Left renal pelvis (tissue), 4 donors: ENCODE results near the gene C1GALT1C1L. TPM values are rescaled to one million over a fixed set of nuclear protein-coding genes. Genes with fewer than 3 reads are reported as not detected.
"Not testable (repeated sequence)": the region's sequence is repeated elsewhere in the genome, so short reads cannot be mapped to it uniquely, and the experiment has no call there.

Experiments used
- DNase-seq, 4 donors: peaks; one replicate each; pipeline ENCODE4 v3.0.0-alpha.2; 2013; ENCODE audit warnings: low read depth in 4 of 4, low spot score in 3 of 4
- polyA plus RNA-seq, 4 donors: library from polyadenylated mRNA; unstranded; fragments of 120-200 nt; gene quantifications; one replicate each; pipeline ENCODE4 v1.2.1, GENCODE V29; 2013; ENCODE audit not compliant: insufficient read length in 4 of 4

Gene C1GALT1C1L
- polyA plus RNA-seq, 4 donors: 2.0 to 4.9 (median 3.4) TPM

DNA sequence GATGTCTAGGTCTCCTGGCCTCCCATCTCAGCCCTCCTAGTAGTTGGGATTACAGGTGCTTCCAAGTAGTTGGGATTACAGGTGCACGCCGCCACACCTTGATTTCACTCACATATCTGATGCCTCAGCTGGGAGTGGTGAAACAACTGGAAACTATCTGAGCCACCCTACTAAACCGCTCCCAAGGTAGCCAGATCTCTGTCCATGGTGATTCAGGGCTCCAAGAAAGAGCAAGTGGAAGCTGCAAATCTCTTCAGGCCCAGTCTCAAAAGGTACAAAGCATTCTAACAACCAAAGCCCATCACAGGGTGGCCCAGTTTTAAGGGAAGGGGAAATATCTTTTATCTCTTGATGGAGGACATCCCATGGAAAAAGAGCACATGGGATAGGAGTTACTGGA is 19.0 kb downstream of the C1GALT1C1L start:
- DNase-seq: no peak

GRCh38 chr2:43653506-43653905 is 22.7 kb downstream of the C1GALT1C1L start:
- no peak for DNase-seq

DNA sequence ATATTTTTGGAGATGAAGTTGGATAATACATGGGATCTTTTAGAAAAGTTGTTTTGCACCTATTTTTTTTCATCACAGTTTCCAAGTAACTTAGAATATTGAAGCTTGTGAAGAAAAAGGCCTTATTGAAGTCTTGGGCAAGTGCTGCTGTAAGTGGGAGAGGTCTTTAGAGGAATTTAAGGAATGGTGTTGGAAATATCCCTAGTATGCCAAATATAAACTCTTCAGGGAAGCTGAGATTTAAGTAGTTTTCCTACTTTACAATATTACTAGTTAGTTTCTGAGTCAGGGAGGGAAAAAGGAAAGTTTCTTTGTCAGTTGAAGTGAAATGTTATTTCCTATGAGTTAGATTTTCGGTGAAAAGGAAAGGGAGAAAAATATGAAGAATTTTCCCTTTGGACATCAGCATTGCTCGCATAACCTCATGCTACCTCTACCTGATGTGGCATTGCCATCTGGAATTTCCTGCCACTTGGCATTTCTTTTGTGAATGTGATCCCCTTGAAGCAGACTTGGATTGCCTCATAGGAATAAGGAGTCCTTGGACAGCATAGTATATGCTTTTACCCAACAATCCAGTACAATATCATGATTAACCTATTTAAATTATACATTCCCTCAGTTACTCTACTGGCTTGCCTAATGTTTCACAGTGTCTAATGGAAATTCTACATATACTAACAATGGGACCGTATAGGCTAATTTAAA is 27.1 kb downstream of the C1GALT1C1L start:
- DNase-seq: no peak

DNA sequence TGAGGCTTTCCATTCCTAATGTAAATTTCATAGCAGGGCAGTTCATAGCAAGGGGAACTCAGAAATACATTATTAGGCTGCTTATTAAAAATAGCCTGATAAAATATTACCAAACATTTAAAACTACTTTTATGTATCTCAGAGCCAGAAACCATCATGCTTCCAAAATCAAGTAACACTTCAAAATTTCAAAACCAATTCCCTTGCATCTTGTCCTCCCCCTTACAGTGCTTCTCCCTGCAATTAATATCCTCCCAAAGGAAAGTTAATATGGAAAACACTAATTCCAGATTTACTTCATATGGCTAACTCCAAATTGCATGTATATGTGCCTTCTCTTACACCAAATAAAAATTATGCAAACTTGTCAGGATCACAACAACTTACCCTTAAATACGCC is 32.5 kb downstream of the C1GALT1C1L start:
- DNase-seq: no peak

DNA sequence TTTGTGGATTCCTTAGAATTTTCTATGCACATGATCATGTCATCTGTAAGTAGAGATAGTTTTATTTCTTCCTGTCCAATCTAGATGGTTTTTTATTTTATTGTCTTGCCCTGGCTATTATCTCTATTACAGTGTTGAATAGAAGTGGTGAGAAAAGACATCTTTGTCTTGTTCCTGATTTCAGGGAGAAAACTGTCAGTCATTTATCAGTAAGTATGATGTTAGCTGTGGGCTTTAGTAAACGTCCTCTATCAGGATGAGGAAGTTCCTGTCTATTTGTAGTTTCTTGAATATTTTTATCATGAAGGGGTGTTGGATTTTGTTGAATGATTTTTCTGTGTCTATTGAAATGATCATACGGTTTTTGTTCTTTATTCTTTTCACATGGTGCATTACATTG is 33.9 kb downstream of the C1GALT1C1L start:
- DNase-seq: no peak

DNA sequence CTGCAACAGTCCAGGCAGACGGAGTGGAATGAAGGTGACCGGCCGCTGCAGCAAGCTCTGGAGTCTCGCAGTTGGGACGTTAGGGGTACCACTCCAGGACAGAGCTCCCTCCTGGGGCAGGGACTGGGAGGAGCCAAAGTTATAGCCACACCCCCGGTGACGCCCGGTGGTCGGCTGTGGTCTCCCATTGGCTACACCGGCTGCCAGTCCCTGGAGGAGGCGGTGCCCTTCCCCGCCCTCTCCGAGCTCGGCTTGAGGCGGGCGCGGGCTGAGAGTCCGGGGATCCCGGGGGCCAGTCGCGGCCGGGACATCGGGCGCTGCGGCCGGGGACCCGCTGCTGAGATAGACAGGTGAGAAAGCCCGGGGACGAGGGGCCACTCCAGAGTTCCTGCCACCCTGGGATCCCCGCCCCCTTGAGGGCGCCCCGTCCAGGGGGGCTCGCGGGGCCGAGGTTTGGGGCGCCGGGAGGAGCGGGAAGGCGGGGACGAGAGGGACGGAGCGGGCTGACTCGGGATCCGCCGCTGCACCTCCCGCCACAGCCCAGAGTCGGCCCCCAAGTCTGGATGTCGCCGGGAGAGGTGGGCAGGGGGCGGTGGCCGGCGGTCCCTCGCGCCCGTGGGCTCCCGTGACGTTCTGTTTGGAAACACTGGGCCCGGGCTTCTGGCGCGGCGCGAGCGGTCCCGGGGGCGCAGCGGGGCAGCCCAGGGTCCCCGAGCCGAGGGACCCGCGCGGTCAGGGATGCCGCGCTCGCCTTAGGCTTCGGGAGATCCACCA is 39.0 kb downstream of the C1GALT1C1L start, which contains the start of gene PLEKHH2:
TSS of gene PLEKHH2 (plus strand) at position 231 of the 774 bp plus-strand sequence. CDS start 7,414 bp downstream, outside the sequence.
- DNase-seq: peak; percentile 78 to 86 (median 80)

GRCh38 chr2:43636621-43637020 is 39.6 kb downstream of the C1GALT1C1L start:
- peak in 1 of 4 donors; percentile 5 for DNase-seq

DNA sequence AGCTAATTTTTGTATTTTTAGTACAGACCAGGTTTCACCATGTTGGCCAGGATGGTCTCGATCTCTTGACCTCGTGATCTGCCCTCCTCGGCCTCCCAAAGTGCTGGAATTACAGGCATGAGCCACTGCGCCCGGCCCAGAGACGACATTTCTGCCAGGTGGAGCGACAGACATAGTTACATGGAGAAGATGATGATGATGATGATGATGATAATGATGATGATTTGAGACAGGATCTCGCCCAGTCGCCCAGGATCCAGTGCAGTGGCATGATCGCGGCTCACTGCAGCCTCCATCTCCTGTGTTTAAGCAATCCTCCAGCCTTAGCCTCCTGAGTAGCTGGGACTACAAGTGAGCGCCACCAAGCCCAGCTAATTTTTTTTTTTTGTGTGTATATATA is 40.1 kb downstream of the C1GALT1C1L start:
- not testable (repeated sequence) for DNase-seq

DNA sequence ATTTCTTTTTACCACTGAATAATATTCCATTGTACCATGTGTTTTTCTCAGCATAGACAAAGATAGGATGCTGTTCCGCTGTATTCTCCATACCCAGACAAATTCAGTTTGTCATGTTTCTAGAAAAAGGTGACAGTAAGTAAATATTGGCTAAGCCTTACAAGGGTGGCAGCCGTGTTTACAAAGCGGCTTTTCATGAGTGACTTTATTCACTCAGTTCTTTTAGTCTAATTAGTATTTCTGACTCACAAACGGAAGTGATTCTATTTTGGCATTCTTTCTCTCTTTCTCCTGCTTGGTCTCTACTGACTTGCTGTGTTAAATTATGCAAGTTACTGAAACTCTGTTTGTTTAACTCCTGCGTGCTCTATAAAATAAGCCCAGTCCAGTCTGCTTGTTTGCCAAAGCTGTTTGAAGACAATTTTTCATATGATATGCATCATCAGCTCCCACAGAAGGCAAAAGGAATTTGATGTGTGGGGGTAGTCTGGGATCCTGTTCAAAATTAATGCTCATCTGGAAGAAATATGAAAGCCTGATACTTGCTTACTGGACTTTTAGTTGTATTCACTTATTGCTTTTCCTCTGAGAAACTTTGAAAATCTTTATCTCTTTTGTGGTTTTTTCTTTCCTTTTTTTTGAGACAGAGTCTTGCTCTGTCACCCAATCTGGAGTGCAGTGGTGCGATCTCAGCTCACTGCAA is 41.5 kb downstream of the C1GALT1C1L start:
- peak in 3 of 4 donors; percentile 33 to 51 (median 47) for DNase-seq

DNA sequence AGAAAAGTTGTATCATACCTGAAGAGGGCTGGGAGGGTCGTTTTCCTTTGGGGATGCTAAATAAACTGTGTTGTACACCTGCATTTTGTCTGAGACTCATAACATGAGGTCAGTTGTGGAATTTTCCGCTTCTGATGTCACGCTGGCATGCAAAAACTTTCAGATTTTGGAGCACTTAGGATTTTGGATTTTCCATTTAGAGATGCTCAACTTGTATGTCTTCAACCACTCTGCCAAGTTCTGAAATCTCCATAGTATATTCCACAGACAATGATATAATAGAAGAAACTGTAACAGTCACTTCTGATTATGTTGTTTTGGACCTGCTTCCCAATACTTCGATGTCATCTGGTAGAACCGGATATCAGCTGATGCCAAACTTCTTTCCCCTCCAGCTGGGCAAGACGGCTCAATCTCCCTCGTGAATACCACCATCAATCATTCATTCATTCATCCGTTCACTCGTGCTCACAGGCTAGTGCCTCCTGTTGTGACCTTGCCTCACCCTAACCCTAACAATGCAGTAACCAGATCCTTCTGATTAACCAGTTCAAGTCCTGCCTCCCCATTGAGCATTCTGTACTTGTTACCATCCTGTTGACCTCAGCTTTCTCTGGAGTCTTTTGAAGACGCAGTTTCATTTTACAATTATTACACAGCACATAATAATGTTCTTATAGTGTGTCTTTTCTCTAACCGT is 44.5 kb downstream of the C1GALT1C1L start:
- DNase-seq: no peak

Other genes with a start within 250 kb of the C1GALT1C1L start
- gene THADA, start 80.4 kb downstream of the C1GALT1C1L start, polyA plus RNA-seq: 10 to 100 TPM; 19.9 to 38.6 (median 33.6) TPM
- 10 to 100 TPM; 24.7 to 40.4 (median 32.3) TPM for gene PLEKHH2, start 39.2 kb downstream of the C1GALT1C1L start, polyA plus RNA-seq
- gene DYNC2LI1, start 97.6 kb upstream of the C1GALT1C1L start, polyA plus RNA-seq: 100 to 1,000 TPM in 1 of 4 donors, 10 to 100 TPM in 3; 36.8 to 101 (median 80.6) TPM
- gene ABCG5, start 162.4 kb upstream of the C1GALT1C1L start, polyA plus RNA-seq: under 1 TPM; 0.11 to 0.76 (median 0.63) TPM
- gene ABCG8, start 162.5 kb upstream of the C1GALT1C1L start, polyA plus RNA-seq: 1 to 10 TPM in 1 of 4 donors, under 1 TPM in 3; 0.25 to 1.2 (median 0.81) TPM